Activated CD4-positive, alpha-beta T cell treated with anti-CD3 and anti-CD28 coated beads for 36 hours (primary cell): Measurements from ENCODE around the gene CIAO2B. TPM values are rescaled to one million over a fixed set of nuclear protein-coding genes. Genes with fewer than 3 reads are reported as not detected.

Source experiments
- ATAC-seq: fragments of 200-7000 bp; cut with Tn5 transposase; one replicate; pipeline ENCODE4 v1.10.0; 2021; ENCODE audit warnings: mild to moderate bottlenecking, moderate library complexity
- CTCF ChIA-PET: fragments of 350-600 bp; sonication (Branson Sonifier 250); formaldehyde crosslinking; loops from one replicate; lab custom pipeline; 2021; ENCODE audit warnings: antibody characterized with exemption; lab: Charles Lee
- POLR2A ChIA-PET: fragments of 350-600 bp; sonication (Branson Sonifier 250); formaldehyde crosslinking; loops from one replicate; lab custom pipeline; 2021; ENCODE audit warnings: antibody characterized with exemption, inconsistent platforms; lab: Charles Lee
- DNase-seq: peaks from one replicate; pipeline ENCODE4 v3.0.0-alpha.2; 2020
- H3K27ac Mint-ChIP-seq: one replicate; pipeline ENCODE4 v1.8.0; 2021; ENCODE audit warnings: mixed read lengths
- H3K27me3 Mint-ChIP-seq: one replicate; pipeline ENCODE4 v1.8.0; 2021; ENCODE audit warnings: mixed read lengths
- H3K36me3 Mint-ChIP-seq: one replicate; pipeline ENCODE4 v1.8.0; 2021; ENCODE audit warnings: low read depth, mixed read lengths
- H3K4me1 Mint-ChIP-seq: one replicate; pipeline ENCODE4 v1.8.0; 2021; ENCODE audit warnings: mixed read lengths
- H3K4me3 Mint-ChIP-seq: one replicate; pipeline ENCODE4 v1.8.0; 2021; ENCODE audit warnings: mild to moderate bottlenecking, moderate library complexity, mixed read lengths
- H3K9me3 Mint-ChIP-seq: one replicate; pipeline ENCODE4 v1.8.0; 2021; ENCODE audit warnings: low read depth, mixed read lengths
- intact Hi-C, 2 experiments: fragments of 100-400 bp; cut with DNase I in 1 of 2; cut with micrococcal nuclease in 1 of 2; formaldehyde crosslinking; loops; one replicate each; pipeline versions ENCODE4 v1.14.2 to v1.15.1; 2022 to 2024; cut with DNase I, micrococcal nuclease
- total RNA-seq, 2 experiments: library from RNA; stranded (reverse); gene quantifications; one replicate each; pipeline ENCODE4 v1.2.3, GENCODE V29; 2021

Gene CIAO2B
- total RNA-seq, 2 experiments from 2014 or later: 171 to 186 TPM

DNA sequence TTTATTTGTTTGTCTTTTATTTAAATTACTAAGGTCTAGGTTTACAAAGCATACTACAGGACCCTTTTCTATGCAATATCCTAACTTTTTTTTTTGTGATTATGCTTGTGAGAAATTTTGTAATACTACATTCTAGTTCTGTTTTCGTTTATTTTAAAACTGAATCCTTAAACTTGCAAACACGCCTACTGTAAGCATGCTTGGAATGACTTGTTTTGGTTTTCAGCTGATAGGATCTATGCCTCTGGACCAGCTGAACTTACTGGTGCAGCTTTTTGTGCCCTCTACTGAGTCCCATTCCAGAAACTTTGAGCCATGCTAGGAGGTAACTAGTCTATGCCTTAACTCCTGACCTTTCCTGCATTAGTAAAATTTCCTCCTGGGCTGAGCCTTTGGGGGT is 47.9 kb downstream of the CIAO2B start:
- Mint-ChIP-seq H3K4me3 (no peak overlapping the region), H3K9me3 (no peaks in the 10 kb centered on the region), H3K4me1 (peaks cover 33% of the 10 kb centered on the region), H3K27me3 (no peaks in the 10 kb centered on the region), H3K36me3 (peaks cover 32% of the 10 kb centered on the region), H3K27ac (no peak overlapping the region)
- ChIA-PET CTCF (interaction anchor here (0.5 to 1.7 kb wide), 7 partner anchors 9 to 578 kb away, joined by 3 to 5 read pairs (median 4); partner anchors contain the start of gene NAE1), POLR2A (no interaction called here)
- intact Hi-C loops: no loop called here
- ATAC-seq (no peak), DNase-seq (no peak)

DNA sequence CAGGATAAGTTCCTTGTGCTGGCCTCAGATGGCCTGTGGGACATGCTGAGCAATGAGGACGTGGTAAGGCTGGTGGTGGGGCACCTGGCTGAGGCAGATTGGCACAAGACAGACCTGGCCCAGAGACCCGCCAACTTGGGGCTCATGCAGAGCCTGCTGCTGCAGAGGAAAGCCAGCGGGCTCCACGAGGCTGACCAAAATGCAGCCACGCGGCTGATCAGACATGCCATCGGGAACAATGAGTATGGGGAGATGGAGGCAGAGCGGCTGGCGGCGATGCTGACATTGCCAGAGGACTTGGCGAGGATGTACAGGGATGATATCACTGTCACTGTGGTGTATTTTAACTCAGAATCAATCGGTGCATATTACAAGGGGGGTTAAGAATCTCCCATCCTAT is 48.7 kb downstream of the CIAO2B start:
- DNase-seq (no peak), ATAC-seq (no peak)
- H3K27me3 Mint-ChIP-seq: no peaks in the 10 kb centered on the region
- H3K4me1 Mint-ChIP-seq: peaks cover 33% of the 10 kb centered on the region
- no peak overlapping the region for H3K4me3 Mint-ChIP-seq
- H3K36me3 Mint-ChIP-seq: peaks cover 32% of the 10 kb centered on the region
- ChIA-PET CTCF (interaction anchor here (0.7 to 1.7 kb wide), 3 partner anchors 18 to 55 kb away, joined by 3 to 5 read pairs (median 4); partner anchors contain the start of gene NAE1), POLR2A (no interaction called here)
- intact Hi-C loops: no loop called here
- H3K9me3 Mint-ChIP-seq: no peaks in the 10 kb centered on the region
- H3K27ac Mint-ChIP-seq: no peak overlapping the region

DNA sequence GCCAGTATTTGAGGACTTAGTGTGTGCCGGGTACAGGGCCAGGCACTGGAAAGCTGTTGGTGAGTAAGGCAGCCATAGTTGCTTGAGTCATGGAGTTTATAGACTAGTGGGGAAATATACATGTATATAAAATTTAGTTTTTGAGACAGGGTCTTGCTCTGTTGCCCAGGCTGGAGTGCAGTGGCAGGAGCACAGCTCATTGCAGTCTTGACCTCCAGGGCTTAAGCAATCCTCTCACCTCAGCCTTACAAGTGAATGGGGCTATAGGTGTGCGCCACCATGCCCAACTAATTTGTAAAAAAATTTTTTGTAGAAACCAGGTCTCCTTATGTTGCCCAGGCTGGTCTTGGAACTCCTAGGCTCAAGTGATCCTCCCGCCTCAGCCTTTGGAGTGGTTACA is 51.5 kb downstream of the CIAO2B start:
- ChIA-PET CTCF (interaction anchor here (0.6 to 6.6 kb wide), 6 partner anchors 8 to 219 kb away, joined by 3 to 37 read pairs (median 5); partner anchors contain the start of gene NAE1), POLR2A (no interaction called here)
- intact Hi-C loops: no loop called here
- peaks cover 29% of the 10 kb centered on the region for H3K36me3 Mint-ChIP-seq
- H3K4me3 Mint-ChIP-seq: no peak overlapping the region
- H3K4me1 Mint-ChIP-seq: peaks cover 48% of the 10 kb centered on the region
- H3K27me3 Mint-ChIP-seq: no peaks in the 10 kb centered on the region
- no peaks in the 10 kb centered on the region for H3K9me3 Mint-ChIP-seq
- H3K27ac Mint-ChIP-seq: no peak overlapping the region
- ATAC-seq (no peak), DNase-seq (no peak)

Other genes with a start within 250 kb of the CIAO2B start
- gene CMTM4, start 237.7 kb downstream of the CIAO2B start, total RNA-seq: 1 to 10 TPM; 3.3 to 4.5 TPM
- gene DYNC1LI2, start 182.8 kb downstream of the CIAO2B start, total RNA-seq: 10 to 100 TPM; 32.3 to 35.7 TPM
- under 1 TPM in 1 of 2 experiments, not detected in 1; 0.14 TPM for gene TERB1, start 132.8 kb downstream of the CIAO2B start, total RNA-seq
- 100 to 1,000 TPM; 102 to 125 TPM for gene NAE1, start 103.4 kb downstream of the CIAO2B start, total RNA-seq
- under 1 TPM in 1 of 2 experiments, not detected in 1; 0.16 TPM for gene CA7, start 90.0 kb downstream of the CIAO2B start, total RNA-seq
- gene PDP2, start 53.9 kb downstream of the CIAO2B start, total RNA-seq: 10 to 100 TPM; 27.8 to 36.6 TPM
- gene CDH16, start 15.5 kb downstream of the CIAO2B start, total RNA-seq: not detected
- under 1 TPM; 0.19 to 0.55 TPM for gene RRAD, start 8.9 kb downstream of the CIAO2B start, total RNA-seq
- gene CES2, start 1.1 kb upstream of the CIAO2B start, total RNA-seq: 10 to 100 TPM; 30.5 to 31.6 TPM
- gene CES3, start 26.9 kb upstream of the CIAO2B start, total RNA-seq: 1 to 10 TPM; 1.6 to 1.9 TPM
- gene CES4A, start 54.2 kb upstream of the CIAO2B start, total RNA-seq: 10 to 100 TPM; 13.5 to 15.7 TPM
- 10 to 100 TPM; 84.6 to 90.2 TPM for gene CBFB, start 94.7 kb upstream of the CIAO2B start, total RNA-seq
- gene PHAF1, start 175.5 kb upstream of the CIAO2B start, total RNA-seq: 10 to 100 TPM; 12.7 to 14.0 TPM
- 1 to 10 TPM; 2.3 to 3.0 TPM for gene B3GNT9, start 216.6 kb upstream of the CIAO2B start, total RNA-seq
- gene TRADD, start 225.5 kb upstream of the CIAO2B start, total RNA-seq: 10 to 100 TPM; 22.0 to 34.0 TPM
- gene FBXL8, start 225.6 kb upstream of the CIAO2B start, total RNA-seq: 10 to 100 TPM; 15.5 to 21.0 TPM
- 10 to 100 TPM; 15.7 to 20.7 TPM for gene HSF4, start 230.3 kb upstream of the CIAO2B start, total RNA-seq
- 10 to 100 TPM; 15.5 to 17.5 TPM for gene NOL3, start 236.1 kb upstream of the CIAO2B start, total RNA-seq
- 10 to 100 TPM; 28.8 to 30.4 TPM for gene MATCAP1, start 249.6 kb upstream of the CIAO2B start, total RNA-seq